Caco-2 (cell line): ENCODE results near the gene XPC. TPM values are rescaled to one million over a fixed set of nuclear protein-coding genes. Genes with fewer than 3 reads are reported as not detected.

Experiments used
- BruUV-seq: library from RNA; stranded (reverse); fragments of 400-500 nt; replicated peaks from 2 replicates; lab custom pipeline; 2021; lab: Mats Ljungman, UMichigan
- CTCF ChIA-PET: fragments of 300-600 bp; sonication (Branson Sonifier 250); formaldehyde crosslinking; loops from one replicate; lab custom pipeline; 2022; ENCODE audit warnings: antibody characterized with exemption; lab: Charles Lee
- POLR2A ChIA-PET: fragments of 300-600 bp; sonication (Branson Sonifier 250); formaldehyde crosslinking; loops from one replicate; lab custom pipeline; 2022; ENCODE audit warnings: antibody characterized with exemption; lab: Charles Lee
- DNase-seq, 2 experiments: peaks; one replicate each; pipeline versions ENCODE4 v3.0.0 to v3.0.0-alpha.2; 2020 to 2022
- H3K27me3 ChIP-seq: replicated peaks from 2 replicates; pipeline ENCODE4 v1.6.0; 2011; ENCODE audit warnings: low read length; ENCODE audit not compliant: control insufficient read depth, insufficient read depth
- H3K36me3 ChIP-seq: 2 replicates; pipeline ENCODE4 v1.5.1; 2011; ENCODE audit warnings: low read length; ENCODE audit not compliant: control insufficient read depth, insufficient read depth
- H3K4me1 ChIP-seq: fragments of 250-450 bp; sonication (Bioruptor Pico); 2 replicates; pipeline ENCODE4 v1.5.1; 2020; ENCODE audit warnings: mild to moderate bottlenecking
- H3K4me3 ChIP-seq: 2 replicates; pipeline ENCODE4 v1.5.1; 2011; ENCODE audit warnings: low read depth, mild to moderate bottlenecking, control low read depth, low read length
- H3K9me3 ChIP-seq: fragments of 250-450 bp; sonication (Bioruptor Pico); 2 replicates; pipeline ENCODE4 v1.5.1; 2020; ENCODE audit warnings: mild to moderate bottlenecking, moderate library complexity
- H3K27ac Mint-ChIP-seq: one replicate; pipeline ENCODE4 v1.8.0; 2022; ENCODE audit warnings: mixed read lengths; ENCODE audit not compliant: unreplicated experiment
- H3K27me3 Mint-ChIP-seq: one replicate; pipeline ENCODE4 v1.8.0; 2022; ENCODE audit warnings: mixed read lengths; ENCODE audit not compliant: insufficient read depth, unreplicated experiment
- H3K36me3 Mint-ChIP-seq: one replicate; pipeline ENCODE4 v1.8.0; 2022; ENCODE audit warnings: mild to moderate bottlenecking, mixed read lengths; ENCODE audit not compliant: insufficient read depth, unreplicated experiment
- H3K4me1 Mint-ChIP-seq: one replicate; pipeline ENCODE4 v1.8.0; 2022; ENCODE audit warnings: low read depth, mixed read lengths; ENCODE audit not compliant: unreplicated experiment
- H3K4me3 Mint-ChIP-seq: one replicate; pipeline ENCODE4 v1.8.0; 2022; ENCODE audit warnings: mild to moderate bottlenecking, moderate library complexity, mixed read lengths; ENCODE audit not compliant: unreplicated experiment
- H3K9me3 Mint-ChIP-seq: one replicate; pipeline ENCODE4 v1.8.0; 2022; ENCODE audit warnings: mixed read lengths; ENCODE audit not compliant: unreplicated experiment
- CTCF ChIP-seq, 2 experiments: fragments of 200-600 bp in 1 of 2; IDR thresholded peaks; 1 replicate in 1 of 2; 2 replicates in 1 of 2; pipeline versions ENCODE4 v1.5.1 to v1.8.0; 2011 to 2022; ENCODE audit warnings: antibody characterized with exemption in 1 of 2, control low read depth in 1 of 2, inconsistent platforms in 1 of 2, low read depth in 1 of 2, low read length in 1 of 2, mild to moderate bottlenecking in 1 of 2, moderate library complexity in 1 of 2; ENCODE audit not compliant: insufficient read depth in 1 of 2, severe bottlenecking in 1 of 2, unreplicated experiment in 1 of 2
- intact Hi-C: fragments of 100-400 bp; cut with micrococcal nuclease; formaldehyde crosslinking; loops from one replicate; pipeline ENCODE4 v1.10.0; 2022; ENCODE audit not compliant: unreplicated experiment
- total RNA-seq: library from RNA; stranded (reverse); gene quantifications from 2 replicates; pipeline ENCODE4 v1.2.3, GENCODE V29; 2022

The XPC gene
- total RNA-seq, 1 experiment from 2014 or later = 31.0 TPM

DNA sequence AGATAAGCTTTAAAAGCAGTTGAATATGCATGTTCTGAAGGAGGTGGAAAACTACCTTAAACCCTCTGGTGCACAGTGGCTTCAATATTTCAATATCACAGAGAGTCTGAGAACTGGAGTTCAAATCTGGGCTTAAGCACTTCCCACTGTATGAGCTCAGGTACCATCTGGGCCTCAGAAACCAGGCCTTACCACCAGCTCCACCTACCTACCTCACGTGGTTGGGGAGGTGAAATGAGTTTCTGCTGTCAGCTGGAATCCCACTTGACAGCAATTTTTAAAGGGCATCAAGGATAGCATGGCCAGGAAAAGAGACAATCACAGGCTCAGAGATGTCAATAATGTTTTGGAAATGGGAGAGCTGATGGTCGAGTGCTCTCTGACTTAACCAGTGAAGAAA is 58.8 kb downstream of the XPC start:
- H3K4me1 Mint-ChIP-seq = peaks cover 18% of the 10 kb centered on the region
- TF ChIP-seq CTCF (IDR thresholded peaks at IDR 0.05; ENCODE audit: insufficient read depth in 1 of 2, low read depth in 1 of 2, low read length in 1 of 2, severe bottlenecking in 1 of 2, unreplicated experiment in 1 of 2) = no peak
- ChIA-PET CTCF (no interaction called here), POLR2A (no interaction called here)
- H3K9me3 Mint-ChIP-seq = no peaks in the 10 kb centered on the region
- Histone ChIP-seq H3K36me3 (no peaks in the 10 kb centered on the region), H3K9me3 (no peaks in the 10 kb centered on the region), H3K4me1 (peaks cover 7% of the 10 kb centered on the region; the same call in 1 of the 2 replicates), H3K27me3 (no peaks in the 10 kb centered on the region), H3K4me3 (no peak overlapping the region)
- no peaks in the 10 kb centered on the region for H3K27me3 Mint-ChIP-seq
- BruUV-seq = no TSS peak
- H3K27ac Mint-ChIP-seq = no peak overlapping the region
- no peak overlapping the region for H3K4me3 Mint-ChIP-seq
- H3K36me3 Mint-ChIP-seq = peaks cover 10% of the 10 kb centered on the region
- no peak for DNase-seq
- intact Hi-C loops = loop anchor here (10.0 kb wide), 1 partner anchor 465 kb away; no protein-coding TSS in a partner anchor

- TF ChIP-seq CTCF (IDR thresholded peaks at IDR 0.05; ENCODE audit: insufficient read depth in 1 of 2, low read depth in 1 of 2, low read length in 1 of 2, severe bottlenecking in 1 of 2, unreplicated experiment in 1 of 2) = no peak
- H3K9me3 Mint-ChIP-seq = no peaks in the 10 kb centered on the region
- no peak for DNase-seq
- H3K4me1 ChIP-seq = peaks cover 11% of the 10 kb centered on the region; the same call in 1 of the 2 replicates
- H3K36me3 ChIP-seq = no peaks in the 10 kb centered on the region
- POLR2A ChIA-PET = no interaction called here
- no peak overlapping the region for H3K27ac Mint-ChIP-seq
- H3K4me3 ChIP-seq = no peak overlapping the region
- H3K36me3 Mint-ChIP-seq = peaks cover 15% of the 10 kb centered on the region
- no TSS peak for BruUV-seq
- no peaks in the 10 kb centered on the region for H3K9me3 ChIP-seq
- peaks cover 18% of the 10 kb centered on the region for H3K4me1 Mint-ChIP-seq
- CTCF ChIA-PET = interaction anchor here (1.4 kb wide), 1 partner anchor 233 kb away, joined by 4 read pairs; no protein-coding TSS in a partner anchor
- intact Hi-C loops = no loop called here
- no peaks in the 10 kb centered on the region for H3K27me3 ChIP-seq
- H3K4me3 Mint-ChIP-seq = no peak overlapping the region
- no peaks in the 10 kb centered on the region for H3K27me3 Mint-ChIP-seq
Observed at GRCh38 chr3:14118400-14119381, 59.7 kb downstream of the XPC start.

GRCh38 chr3:14117468-14118399 is 60.7 kb downstream of the XPC start:
- no peak for DNase-seq
- H3K4me1 ChIP-seq = peaks cover 8% of the 10 kb centered on the region; the same call in 1 of the 2 replicates

More at GRCh38 chr3:14117468-14118399, 60.7 kb downstream of the XPC start:
- Mint-ChIP-seq H3K9me3 (no peaks in the 10 kb centered on the region), H3K4me3 (no peak overlapping the region), H3K36me3 (peaks cover 15% of the 10 kb centered on the region), H3K4me1 (peaks cover 15% of the 10 kb centered on the region), H3K27ac (no peak overlapping the region), H3K27me3 (no peaks in the 10 kb centered on the region)
- Histone ChIP-seq H3K27me3 (no peaks in the 10 kb centered on the region), H3K9me3 (no peaks in the 10 kb centered on the region), H3K36me3 (no peaks in the 10 kb centered on the region), H3K4me3 (no peak overlapping the region)
- TF ChIP-seq CTCF (IDR thresholded peaks at IDR 0.05; ENCODE audit: insufficient read depth in 1 of 2, low read depth in 1 of 2, low read length in 1 of 2, severe bottlenecking in 1 of 2, unreplicated experiment in 1 of 2) = no peak
- intact Hi-C loops = no loop called here
- POLR2A ChIA-PET = no interaction called here
- CTCF ChIA-PET = interaction anchor here (0.8 to 1.4 kb wide), 3 partner anchors 35 to 232 kb away, joined by 3 to 4 read pairs (median 3); no protein-coding TSS in a partner anchor
- BruUV-seq = no TSS peak
